NCI-H1436 treated with DMSO at 0.1 percent for 48 hours (cell line): ENCODE results near the gene ARHGEF25.
"Not testable (repeated sequence)": the region's sequence is repeated elsewhere in the genome, so short reads cannot be mapped to it uniquely, and the experiment has no call there.

Experiments
- DNase-seq: peaks from one replicate; lab custom pipeline; 2025; lab: John Stamatoyannopoulos, UW

The ARHGEF25 gene

GRCh38 chr12:57586128-57586527 is 25.1 kb upstream of the ARHGEF25 start:
- no peak for DNase-seq

- DNase-seq, result no peak
Observed at GRCh38 chr12:57586832-57587429, 24.3 kb upstream of the ARHGEF25 start.

GRCh38 chr12:57588951-57589610 is 22.2 kb upstream of the ARHGEF25 start:
- DNase-seq, result not testable (repeated sequence)

GRCh38 chr12:57590479-57590863 is 20.8 kb upstream of the ARHGEF25 start:
- DNase-seq, result no peak

- DNase-seq, result no peak
Observed at GRCh38 chr12:57590864-57591781, 20.1 kb upstream of the ARHGEF25 start, which contains the start of gene PIP4K2C. Gene PIP4K2C, plus strand, starts transcription at chr12:57591192. Its CDS starts 98 bp downstream, at chr12:57591290.

- no peak for DNase-seq
Observed at GRCh38 chr12:57591782-57592325, 19.4 kb upstream of the ARHGEF25 start.

- DNase-seq, result no peak
Observed at GRCh38 chr12:57592551-57593165, 18.6 kb upstream of the ARHGEF25 start.

- DNase-seq, result no peak
Observed at GRCh38 chr12:57593187-57593586, 18.0 kb upstream of the ARHGEF25 start.

GRCh38 chr12:57600395-57600794 is 10.8 kb upstream of the ARHGEF25 start:
- no peak for DNase-seq

- DNase-seq, result no peak
Observed at GRCh38 chr12:57602544-57602943, 8.7 kb upstream of the ARHGEF25 start.

GRCh38 chr12:57603324-57603723 is 7.9 kb upstream of the ARHGEF25 start:
- DNase-seq, result no peak

- DNase-seq, result no peak
Observed at GRCh38 chr12:57603815-57604453, 7.3 kb upstream of the ARHGEF25 start.

- no peak for DNase-seq
Observed at GRCh38 chr12:57604454-57604991, 6.7 kb upstream of the ARHGEF25 start, which contains the start of gene DTX3. Gene DTX3, plus strand, starts transcription at chr12:57604824. Its CDS starts 1,694 bp downstream, at chr12:57606518.

- no peak for DNase-seq
Observed at GRCh38 chr12:57604992-57605810, 6.0 kb upstream of the ARHGEF25 start.

- no peak for DNase-seq
Observed at GRCh38 chr12:57605811-57606311, 5.4 kb upstream of the ARHGEF25 start.

GRCh38 chr12:57606399-57606798 is 4.8 kb upstream of the ARHGEF25 start:
- no peak for DNase-seq

GRCh38 chr12:57606821-57607220 is 4.4 kb upstream of the ARHGEF25 start:
- DNase-seq, result no peak

- DNase-seq, result no peak
Observed at GRCh38 chr12:57607958-57608663, 3.1 kb upstream of the ARHGEF25 start.

- DNase-seq, result no peak
Observed at GRCh38 chr12:57609101-57609780, 2.0 kb upstream of the ARHGEF25 start.
